GM12864 (cell line): ENCODE results near the gene UGT2A1.

Experiments
- DNase-seq: peaks from one replicate; pipeline ENCODE4 v3.0.0-alpha.2; 2011; ENCODE audit warnings: low read depth
- H3K4me3 ChIP-seq: 2 replicates; pipeline ENCODE4 v1.5.1; 2011; ENCODE audit warnings: mild to moderate bottlenecking, low read depth, low read length, control low read depth
- TF ChIP-seq, protein P1 (sequence below): IDR thresholded peaks from 2 replicates; pipeline ENCODE4 v1.5.1; 2011; ENCODE audit warnings: low read depth, mild to moderate bottlenecking, moderate library complexity, low read length, control low read depth, inconsistent platforms; ENCODE audit errors: missing control alignments

Gene UGT2A1

DNA sequence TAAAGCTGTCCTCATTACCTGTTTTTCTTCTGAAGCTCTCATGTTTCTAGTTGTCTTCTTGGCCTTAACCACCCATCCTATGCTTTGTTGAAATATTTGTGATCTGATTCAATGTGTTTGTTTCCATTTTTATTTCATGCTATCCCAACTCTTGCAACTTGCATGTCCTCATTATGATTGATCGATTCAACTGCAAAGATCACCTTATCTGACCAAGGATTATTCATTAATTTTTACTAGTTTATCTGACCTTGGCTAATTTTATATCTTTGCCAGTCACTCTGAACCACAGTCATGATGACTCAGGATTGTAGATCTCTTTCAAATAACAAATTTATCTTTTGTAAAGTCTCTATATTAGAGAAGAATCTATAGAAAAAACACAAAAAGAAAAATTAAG is 84.3 kb downstream of the UGT2A1 start:
- no peak for DNase-seq
- no peak overlapping the region for H3K4me3 ChIP-seq
- TF ChIP-seq, protein P1, sequence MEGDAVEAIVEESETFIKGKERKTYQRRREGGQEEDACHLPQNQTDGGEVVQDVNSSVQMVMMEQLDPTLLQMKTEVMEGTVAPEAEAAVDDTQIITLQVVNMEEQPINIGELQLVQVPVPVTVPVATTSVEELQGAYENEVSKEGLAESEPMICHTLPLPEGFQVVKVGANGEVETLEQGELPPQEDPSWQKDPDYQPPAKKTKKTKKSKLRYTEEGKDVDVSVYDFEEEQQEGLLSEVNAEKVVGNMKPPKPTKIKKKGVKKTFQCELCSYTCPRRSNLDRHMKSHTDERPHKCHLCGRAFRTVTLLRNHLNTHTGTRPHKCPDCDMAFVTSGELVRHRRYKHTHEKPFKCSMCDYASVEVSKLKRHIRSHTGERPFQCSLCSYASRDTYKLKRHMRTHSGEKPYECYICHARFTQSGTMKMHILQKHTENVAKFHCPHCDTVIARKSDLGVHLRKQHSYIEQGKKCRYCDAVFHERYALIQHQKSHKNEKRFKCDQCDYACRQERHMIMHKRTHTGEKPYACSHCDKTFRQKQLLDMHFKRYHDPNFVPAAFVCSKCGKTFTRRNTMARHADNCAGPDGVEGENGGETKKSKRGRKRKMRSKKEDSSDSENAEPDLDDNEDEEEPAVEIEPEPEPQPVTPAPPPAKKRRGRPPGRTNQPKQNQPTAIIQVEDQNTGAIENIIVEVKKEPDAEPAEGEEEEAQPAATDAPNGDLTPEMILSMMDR = no peak

DNA sequence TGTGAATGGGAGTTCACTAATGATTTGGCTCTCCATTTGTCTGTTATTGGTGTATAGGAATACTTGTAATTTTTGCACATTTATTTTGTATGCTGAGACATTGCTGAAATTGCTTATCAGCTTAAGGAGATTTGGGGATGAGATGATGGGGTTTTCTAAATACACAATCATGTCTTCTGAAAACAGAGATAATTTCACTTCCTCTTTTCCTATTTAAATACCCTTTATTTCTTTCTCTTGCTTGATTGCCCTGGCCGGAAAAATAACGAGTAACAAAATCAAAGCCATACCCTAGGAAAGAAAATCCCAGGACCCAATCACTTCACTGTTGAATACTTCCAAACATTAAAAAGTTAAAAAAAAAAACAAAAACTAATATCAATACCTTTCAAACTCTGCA is 89.6 kb downstream of the UGT2A1 start:
- TF ChIP-seq, protein P1 = no peak
- H3K4me3 ChIP-seq = no peak overlapping the region
- no peak for DNase-seq

DNA sequence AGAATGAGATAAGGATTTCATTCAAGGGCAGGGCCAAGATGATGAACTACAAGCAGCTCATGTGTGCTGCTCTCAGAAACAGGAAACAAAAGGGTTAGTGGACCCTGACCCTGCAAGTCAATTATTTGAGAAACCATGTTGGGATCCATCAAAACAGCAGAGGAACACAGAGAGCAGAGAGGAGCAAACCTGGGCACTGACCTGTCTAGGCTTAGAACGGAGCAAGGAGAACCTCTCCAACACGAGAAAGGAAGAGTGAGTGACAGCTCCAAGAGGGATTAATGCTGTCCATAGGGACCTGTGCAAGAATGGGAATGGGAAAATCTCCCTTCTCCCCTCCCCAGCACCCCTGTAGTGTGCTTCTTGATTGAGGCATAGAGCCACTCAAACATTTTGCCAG is 103.4 kb downstream of the UGT2A1 start:
- H3K4me3 ChIP-seq = no peak overlapping the region
- TF ChIP-seq, protein P1 = no peak
- DNase-seq = no peak

DNA sequence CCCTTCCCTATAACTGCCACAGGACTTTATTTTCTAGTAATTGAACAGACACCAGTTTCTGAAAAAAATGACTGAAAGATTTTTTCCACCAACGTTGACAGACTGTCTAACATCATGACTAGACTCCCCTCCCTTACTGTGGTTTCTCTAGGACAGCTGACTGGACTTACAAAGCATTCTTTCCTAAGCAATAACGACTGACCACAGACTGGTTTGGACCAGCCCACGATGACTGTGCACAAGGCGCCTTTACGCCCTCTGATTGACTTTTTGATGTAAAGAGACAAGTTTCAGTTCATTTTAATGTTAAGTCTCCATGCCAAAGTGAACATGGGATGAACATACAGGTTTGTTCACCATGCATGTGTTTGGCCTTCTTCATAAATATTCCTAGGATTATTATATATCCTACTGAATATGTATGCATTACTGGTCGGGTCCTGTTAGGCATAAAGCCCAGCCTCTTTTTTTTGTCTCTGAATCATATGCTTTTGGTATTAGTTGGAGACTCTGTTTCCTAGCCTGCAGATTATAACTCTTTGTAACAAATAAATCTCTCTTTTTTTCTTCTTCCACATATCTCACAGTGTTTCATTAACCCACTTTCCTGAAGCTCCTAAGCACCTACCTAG is 106.8 kb downstream of the UGT2A1 start:
- no peak overlapping the region for H3K4me3 ChIP-seq
- TF ChIP-seq, protein P1 = no peak
- no peak for DNase-seq
